SH-SY5Y (cell line): ENCODE measurements around the gene ASB7.

Experiments used
- GATA2 ChIP-seq: IDR thresholded peaks from 2 replicates; pipeline ENCODE4 v1.6.1; 2011; ENCODE audit warnings: mild to moderate bottlenecking, low read depth, low read length
- GATA3 ChIP-seq: IDR thresholded peaks from 2 replicates; pipeline ENCODE4 v1.6.1; 2011; ENCODE audit warnings: low read depth, mild to moderate bottlenecking, low read length, moderate library complexity

- no peak for TF ChIP-seq GATA2
- TF ChIP-seq GATA3: no peak
These were observed 35.4 kb upstream of the ASB7 start for GRCh38 chr15:100566850-100567628.
